ENCODE results near the gene UPK3A. TPM values are rescaled to one million over a fixed set of nuclear protein-coding genes. Genes with fewer than 3 reads are reported as not detected.
A peak's percentile ranks its signal among the peaks of the same experiment; 100 is the strongest.
"Not testable (repeated sequence)": the region's sequence is repeated elsewhere in the genome, so short reads cannot be mapped to it uniquely, and the experiment has no call there.

Gene UPK3A
- total RNA-seq, 6 experiments from 2014 or later: not detected

DNA sequence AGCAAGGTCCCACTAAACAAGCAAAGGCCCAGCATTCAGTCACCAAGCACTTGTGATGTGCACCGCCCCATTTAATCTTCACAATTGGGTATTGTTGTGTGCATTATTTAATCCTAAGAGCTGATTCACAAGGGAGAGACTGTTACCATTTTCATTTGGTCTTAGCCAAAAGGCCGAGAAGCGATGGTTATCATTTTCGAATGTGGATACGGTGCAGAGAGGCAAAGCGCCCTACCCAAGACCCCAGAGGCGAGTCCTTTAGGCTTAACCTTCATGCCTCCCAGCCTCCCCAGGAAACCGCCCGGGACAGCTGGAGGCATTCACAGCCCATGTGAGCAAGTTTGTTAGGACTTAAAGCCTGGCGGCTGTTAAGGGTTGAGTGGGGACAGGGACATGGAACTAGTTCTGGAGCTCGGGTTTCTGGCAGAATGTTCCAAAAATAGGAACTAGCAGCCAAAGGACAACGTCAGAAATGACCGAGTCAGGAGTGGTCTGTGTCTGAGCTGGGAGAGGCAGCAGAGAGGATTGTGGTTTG, 13.0 kb upstream of the UPK3A start:
- Histone ChIP-seq H3K36me3 (no peaks in the 10 kb centered on the region), H3K27me3 (no peaks in the 10 kb centered on the region), H3K4me1 (no peaks in the 10 kb centered on the region), H3K27ac (peak overlapping the region in 1 of 3 donors; percentile 7), H3K9me3 (no peaks in the 10 kb centered on the region), H3K4me3 (no peak overlapping the region)
- intact Hi-C loops (cut with DNase I): loop anchor here (5.0 to 10.0 kb wide), 2 partner anchors 161 to 283 kb away; no protein-coding TSS in a partner anchor
- DNase-seq (no peak), ATAC-seq (peak in 1 of 4 donors; percentile 7)
- no peak for TF ChIP-seq POLR2A (IDR thresholded peaks at IDR 0.05)
- TF ChIP-seq, protein P1, sequence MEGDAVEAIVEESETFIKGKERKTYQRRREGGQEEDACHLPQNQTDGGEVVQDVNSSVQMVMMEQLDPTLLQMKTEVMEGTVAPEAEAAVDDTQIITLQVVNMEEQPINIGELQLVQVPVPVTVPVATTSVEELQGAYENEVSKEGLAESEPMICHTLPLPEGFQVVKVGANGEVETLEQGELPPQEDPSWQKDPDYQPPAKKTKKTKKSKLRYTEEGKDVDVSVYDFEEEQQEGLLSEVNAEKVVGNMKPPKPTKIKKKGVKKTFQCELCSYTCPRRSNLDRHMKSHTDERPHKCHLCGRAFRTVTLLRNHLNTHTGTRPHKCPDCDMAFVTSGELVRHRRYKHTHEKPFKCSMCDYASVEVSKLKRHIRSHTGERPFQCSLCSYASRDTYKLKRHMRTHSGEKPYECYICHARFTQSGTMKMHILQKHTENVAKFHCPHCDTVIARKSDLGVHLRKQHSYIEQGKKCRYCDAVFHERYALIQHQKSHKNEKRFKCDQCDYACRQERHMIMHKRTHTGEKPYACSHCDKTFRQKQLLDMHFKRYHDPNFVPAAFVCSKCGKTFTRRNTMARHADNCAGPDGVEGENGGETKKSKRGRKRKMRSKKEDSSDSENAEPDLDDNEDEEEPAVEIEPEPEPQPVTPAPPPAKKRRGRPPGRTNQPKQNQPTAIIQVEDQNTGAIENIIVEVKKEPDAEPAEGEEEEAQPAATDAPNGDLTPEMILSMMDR (IDR thresholded peaks at IDR 0.05): no peak
- 52% methylated on average over 7 of the region's 13 CpGs for WGBS (ENCODE audit: insufficient coverage, low coverage, low lambda C conversion rate, missing lambda C conversion rate)

- no peaks in the 10 kb centered on the region for H3K27me3 ChIP-seq
- ATAC-seq (no peak), DNase-seq (no peak)
- no peak for TF ChIP-seq POLR2A (IDR thresholded peaks at IDR 0.05)
- TF ChIP-seq, protein P1 (IDR thresholded peaks at IDR 0.05): no peak
- intact Hi-C loops (cut with DNase I): loop anchor here (5.0 to 10.0 kb wide), 2 partner anchors 160 to 282 kb away; no protein-coding TSS in a partner anchor
- no peaks in the 10 kb centered on the region for H3K4me1 ChIP-seq
- no peaks in the 10 kb centered on the region for H3K36me3 ChIP-seq
- WGBS (ENCODE audit: insufficient coverage, low coverage, low lambda C conversion rate, missing lambda C conversion rate): 50% methylated on average over 1 of the region's 7 CpGs
- H3K4me3 ChIP-seq: no peak overlapping the region
- no peaks in the 10 kb centered on the region for H3K9me3 ChIP-seq
- H3K27ac ChIP-seq: peak overlapping the region in 1 of 3 donors; percentile 20
Measured at GRCh38 chr22:45272498-45272897, 12.3 kb upstream of the UPK3A start.

- no peak for TF ChIP-seq POLR2A (IDR thresholded peaks at IDR 0.05)
- TF ChIP-seq, protein P1 (IDR thresholded peaks at IDR 0.05): no peak
- no peaks in the 10 kb centered on the region for H3K9me3 ChIP-seq
- DNase-seq: no peak
- H3K36me3 ChIP-seq: no peaks in the 10 kb centered on the region
- no peaks in the 10 kb centered on the region for H3K27me3 ChIP-seq
- no peak overlapping the region for H3K4me3 ChIP-seq
- no peaks in the 10 kb centered on the region for H3K4me1 ChIP-seq
- intact Hi-C loops (cut with DNase I): loop anchor here (5.0 to 10.0 kb wide), 2 partner anchors 159 to 281 kb away; no protein-coding TSS in a partner anchor
- ATAC-seq: no peak
- no peak overlapping the region for H3K27ac ChIP-seq
- WGBS (ENCODE audit: insufficient coverage, low coverage, low lambda C conversion rate, missing lambda C conversion rate): 41% methylated on average over 5 of the region's 15 CpGs
Measured at GRCh38 chr22:45273452-45274075, 11.2 kb upstream of the UPK3A start.

GRCh38 chr22:45276507-45277105, 8.1 kb upstream of the UPK3A start:
- TF ChIP-seq, protein P1 (IDR thresholded peaks at IDR 0.05): no peak
- no peak for TF ChIP-seq POLR2A (IDR thresholded peaks at IDR 0.05)
- ATAC-seq: no peak
- intact Hi-C loops (cut with DNase I): loop anchor here in 1 of 2 donors (10.0 kb wide), 1 partner anchor 278 kb away; no protein-coding TSS in a partner anchor

GRCh38 chr22:45277720-45278119, 7.0 kb upstream of the UPK3A start:
- H3K27me3 ChIP-seq, H3K4me3 ChIP-seq, H3K27ac ChIP-seq, ATAC-seq, H3K9me3 ChIP-seq, H3K36me3 ChIP-seq, H3K4me1 ChIP-seq, DNase-seq: not testable (repeated sequence)
- intact Hi-C loops (cut with DNase I): loop anchor here in 1 of 2 donors (10.0 kb wide), 1 partner anchor 277 kb away; no protein-coding TSS in a partner anchor
- WGBS (ENCODE audit: insufficient coverage, low coverage, low lambda C conversion rate, missing lambda C conversion rate): 75% methylated on average over 5 of the region's 7 CpGs

More at GRCh38 chr22:45276507-45277105, 8.1 kb upstream of the UPK3A start:
- WGBS (ENCODE audit: insufficient coverage, low coverage, low lambda C conversion rate, missing lambda C conversion rate): 84% methylated on average over 3 of the region's 12 CpGs
- no peak for DNase-seq
- no peak overlapping the region for H3K27ac ChIP-seq
- no peaks in the 10 kb centered on the region for H3K4me1 ChIP-seq
- H3K27me3 ChIP-seq: no peaks in the 10 kb centered on the region
- H3K36me3 ChIP-seq: no peaks in the 10 kb centered on the region
- no peaks in the 10 kb centered on the region for H3K9me3 ChIP-seq
- no peak overlapping the region for H3K4me3 ChIP-seq
